Upper lobe of right lung (tissue), 1 donor: ENCODE measurements around the gene TMEM204. TPM values are rescaled to one million over a fixed set of nuclear protein-coding genes. Genes with fewer than 3 reads are reported as not detected.

ENCODE experiments used
- ATAC-seq: fragments of 200-7000 bp; cut with Tn5 transposase; one replicate; pipeline ENCODE4 v1.9.1; 2020; ENCODE audit warnings: mild to moderate bottlenecking, moderate library complexity
- DNase-seq: peaks from one replicate; pipeline ENCODE4 v3.0.0-alpha.2; 2020
- H3K27ac ChIP-seq: fragments of 200-600 bp; one replicate; pipeline ENCODE4 v1.8.0; 2022
- H3K27me3 ChIP-seq: fragments of 200-600 bp; one replicate; pipeline ENCODE4 v1.8.0; 2022; ENCODE audit warnings: mild to moderate bottlenecking
- H3K36me3 ChIP-seq: fragments of 200-600 bp; one replicate; pipeline ENCODE4 v1.8.0; 2022
- H3K4me1 ChIP-seq: fragments of 200-600 bp; one replicate; pipeline ENCODE4 v1.8.0; 2022
- H3K4me3 ChIP-seq: fragments of 200-600 bp; one replicate; pipeline ENCODE4 v1.8.0; 2022; ENCODE audit warnings: mild to moderate bottlenecking
- H3K9me3 ChIP-seq: fragments of 200-600 bp; one replicate; pipeline ENCODE4 v1.8.0; 2022
- intact Hi-C: fragments of 100-400 bp; cut with DNase I; formaldehyde crosslinking; loops from one replicate; pipeline ENCODE4 v1.11.0; 2022
- total RNA-seq: library from RNA; stranded (reverse); fragmentation: NEBNext Ultra II Directional; extraction: Animal tissue kit (Norgen Biotek cat#: 25700); gene quantifications from one replicate; pipeline ENCODE4 v1.2.1, GENCODE V29; 2021
- TF ChIP-seq, protein P1 (sequence below): fragments of 200-600 bp; IDR thresholded peaks from one replicate; pipeline ENCODE4 v1.8.0; 2022; ENCODE audit warnings: antibody characterized with exemption
- donor health status: DM: no; HTN: yes; CAD: no; lungs with severe emphysema.

TMEM204 gene
- total RNA-seq, 1 donor from 2014 or later: 69.2 TPM

DNA sequence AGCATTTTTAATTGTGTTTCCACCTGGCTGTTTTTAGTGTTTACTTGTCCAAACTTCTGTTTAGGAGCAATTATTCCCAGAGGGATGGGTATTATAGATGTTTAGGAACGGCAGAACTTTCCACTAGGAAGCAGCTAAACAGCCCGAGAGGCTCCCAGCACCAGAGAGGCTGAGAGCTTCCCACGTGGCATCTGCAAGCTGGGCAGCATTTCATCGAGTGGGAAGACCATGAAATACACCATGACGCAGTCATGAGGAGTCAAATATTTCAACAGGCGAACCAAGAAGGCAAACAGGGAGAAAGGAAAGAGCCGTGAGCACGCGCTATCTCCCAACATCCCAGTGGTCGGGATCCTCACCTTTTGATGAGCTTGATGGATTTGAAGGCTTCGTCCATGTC is 24.1 kb downstream of the TMEM204 start:
- Histone ChIP-seq H3K36me3 (peaks cover 81% of the 10 kb centered on the region), H3K27me3 (no peaks in the 10 kb centered on the region), H3K4me1 (no peaks in the 10 kb centered on the region), H3K27ac (no peak overlapping the region), H3K4me3 (no peak overlapping the region), H3K9me3 (no peaks in the 10 kb centered on the region)
- no peak for ATAC-seq
- TF ChIP-seq, protein P1, sequence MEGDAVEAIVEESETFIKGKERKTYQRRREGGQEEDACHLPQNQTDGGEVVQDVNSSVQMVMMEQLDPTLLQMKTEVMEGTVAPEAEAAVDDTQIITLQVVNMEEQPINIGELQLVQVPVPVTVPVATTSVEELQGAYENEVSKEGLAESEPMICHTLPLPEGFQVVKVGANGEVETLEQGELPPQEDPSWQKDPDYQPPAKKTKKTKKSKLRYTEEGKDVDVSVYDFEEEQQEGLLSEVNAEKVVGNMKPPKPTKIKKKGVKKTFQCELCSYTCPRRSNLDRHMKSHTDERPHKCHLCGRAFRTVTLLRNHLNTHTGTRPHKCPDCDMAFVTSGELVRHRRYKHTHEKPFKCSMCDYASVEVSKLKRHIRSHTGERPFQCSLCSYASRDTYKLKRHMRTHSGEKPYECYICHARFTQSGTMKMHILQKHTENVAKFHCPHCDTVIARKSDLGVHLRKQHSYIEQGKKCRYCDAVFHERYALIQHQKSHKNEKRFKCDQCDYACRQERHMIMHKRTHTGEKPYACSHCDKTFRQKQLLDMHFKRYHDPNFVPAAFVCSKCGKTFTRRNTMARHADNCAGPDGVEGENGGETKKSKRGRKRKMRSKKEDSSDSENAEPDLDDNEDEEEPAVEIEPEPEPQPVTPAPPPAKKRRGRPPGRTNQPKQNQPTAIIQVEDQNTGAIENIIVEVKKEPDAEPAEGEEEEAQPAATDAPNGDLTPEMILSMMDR: no peak
- intact Hi-C loops: loop anchor here (10.0 kb wide), 1 partner anchor 63 kb away; the partner anchor contains the start of gene TELO2
- no peak for DNase-seq

DNA sequence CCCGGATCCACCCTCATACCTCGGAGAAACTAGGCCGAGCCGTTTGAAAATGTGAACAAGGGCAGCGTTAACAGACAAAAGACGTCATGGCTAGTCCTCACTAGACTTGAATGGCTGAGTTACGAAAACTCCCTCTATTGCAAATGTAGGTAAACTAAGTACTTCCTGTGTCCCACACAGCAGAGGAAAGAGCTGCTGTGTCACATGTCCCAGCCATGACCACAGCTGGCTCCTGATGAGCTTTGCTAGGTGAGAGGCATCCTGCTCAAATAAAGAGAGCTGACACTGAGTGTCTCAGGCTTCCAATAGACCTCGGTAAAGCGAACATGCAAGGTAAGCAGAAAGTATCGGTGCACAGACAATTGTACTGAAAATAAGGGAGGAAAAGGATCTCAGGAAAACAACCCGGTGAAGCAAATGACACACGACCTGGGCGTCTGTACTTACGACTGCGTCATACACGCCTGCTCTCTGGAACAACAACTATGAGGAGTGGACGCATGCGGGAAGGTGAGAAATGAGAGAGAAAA is 26.0 kb downstream of the TMEM204 start:
- H3K4me3 ChIP-seq: no peak overlapping the region
- no peaks in the 10 kb centered on the region for H3K27me3 ChIP-seq
- TF ChIP-seq, protein P1: no peak
- peaks cover 67% of the 10 kb centered on the region for H3K36me3 ChIP-seq
- H3K27ac ChIP-seq: peak overlapping the region; percentile 51
- no peaks in the 10 kb centered on the region for H3K4me1 ChIP-seq
- ATAC-seq (no peak), DNase-seq (no peak)
- intact Hi-C loops: loop anchor here (10.0 kb wide), 1 partner anchor 65 kb away; the partner anchor contains the start of gene TELO2
- H3K9me3 ChIP-seq: no peaks in the 10 kb centered on the region

- Histone ChIP-seq H3K36me3 (peaks cover 60% of the 10 kb centered on the region), H3K27me3 (no peaks in the 10 kb centered on the region), H3K9me3 (no peaks in the 10 kb centered on the region), H3K4me1 (no peaks in the 10 kb centered on the region), H3K4me3 (no peak overlapping the region), H3K27ac (no peak overlapping the region)
- no peak for ATAC-seq
- DNase-seq: no peak
- TF ChIP-seq, protein P1: no peak
- intact Hi-C loops: no loop called here
Observed at GRCh38 chr16:1560153-1560552, 26.7 kb downstream of the TMEM204 start.

GRCh38 chr16:1560866-1561265 is 27.4 kb downstream of the TMEM204 start:
- DNase-seq: no peak
- H3K4me1 ChIP-seq: no peaks in the 10 kb centered on the region
- H3K4me3 ChIP-seq: no peak overlapping the region
- intact Hi-C loops: no loop called here
- no peak overlapping the region for H3K27ac ChIP-seq
- H3K27me3 ChIP-seq: no peaks in the 10 kb centered on the region
- no peak for ATAC-seq
- TF ChIP-seq, protein P1: no peak
- no peaks in the 10 kb centered on the region for H3K9me3 ChIP-seq
- H3K36me3 ChIP-seq: peaks cover 53% of the 10 kb centered on the region

DNA sequence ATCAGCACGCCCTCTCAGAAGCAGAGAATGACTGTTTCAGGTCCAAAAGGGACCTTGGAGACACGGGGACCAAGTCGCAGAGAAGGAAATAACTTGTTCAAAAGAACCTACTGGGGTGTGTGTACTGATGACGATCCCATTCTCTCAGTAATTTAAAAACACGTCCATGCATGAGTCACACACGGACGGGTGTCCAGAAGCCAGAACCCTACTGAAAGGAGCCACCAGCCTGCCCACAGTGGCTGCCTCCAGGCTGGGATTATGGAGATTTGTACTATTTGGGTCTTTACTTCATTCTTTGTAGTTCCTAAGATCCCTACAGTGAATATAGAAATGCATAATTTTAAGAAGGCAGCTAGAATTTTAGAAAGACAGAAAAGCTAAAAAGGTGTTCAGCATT is 27.8 kb downstream of the TMEM204 start:
- intact Hi-C loops: no loop called here
- H3K27me3 ChIP-seq: no peaks in the 10 kb centered on the region
- no peak overlapping the region for H3K4me3 ChIP-seq
- ATAC-seq (no peak), DNase-seq (no peak)
- TF ChIP-seq, protein P1: no peak
- no peaks in the 10 kb centered on the region for H3K4me1 ChIP-seq
- no peaks in the 10 kb centered on the region for H3K9me3 ChIP-seq
- peaks cover 49% of the 10 kb centered on the region for H3K36me3 ChIP-seq
- no peak overlapping the region for H3K27ac ChIP-seq

- intact Hi-C loops: no loop called here
- DNase-seq (no peak), ATAC-seq (no peak)
- no peak overlapping the region for H3K4me3 ChIP-seq
- peaks cover 44% of the 10 kb centered on the region for H3K36me3 ChIP-seq
- H3K27ac ChIP-seq: no peak overlapping the region
- TF ChIP-seq, protein P1: no peak
- H3K4me1 ChIP-seq: no peaks in the 10 kb centered on the region
- H3K27me3 ChIP-seq: no peaks in the 10 kb centered on the region
- no peaks in the 10 kb centered on the region for H3K9me3 ChIP-seq
Observed at GRCh38 chr16:1561836-1562235, 28.4 kb downstream of the TMEM204 start.
